OCI-M1 (cell line): ENCODE measurements around the gene TBC1D9B.

Experiments used
- DNase-seq: peaks from one replicate; lab custom pipeline; 2025; lab: John Stamatoyannopoulos, UW

The TBC1D9B gene

DNA sequence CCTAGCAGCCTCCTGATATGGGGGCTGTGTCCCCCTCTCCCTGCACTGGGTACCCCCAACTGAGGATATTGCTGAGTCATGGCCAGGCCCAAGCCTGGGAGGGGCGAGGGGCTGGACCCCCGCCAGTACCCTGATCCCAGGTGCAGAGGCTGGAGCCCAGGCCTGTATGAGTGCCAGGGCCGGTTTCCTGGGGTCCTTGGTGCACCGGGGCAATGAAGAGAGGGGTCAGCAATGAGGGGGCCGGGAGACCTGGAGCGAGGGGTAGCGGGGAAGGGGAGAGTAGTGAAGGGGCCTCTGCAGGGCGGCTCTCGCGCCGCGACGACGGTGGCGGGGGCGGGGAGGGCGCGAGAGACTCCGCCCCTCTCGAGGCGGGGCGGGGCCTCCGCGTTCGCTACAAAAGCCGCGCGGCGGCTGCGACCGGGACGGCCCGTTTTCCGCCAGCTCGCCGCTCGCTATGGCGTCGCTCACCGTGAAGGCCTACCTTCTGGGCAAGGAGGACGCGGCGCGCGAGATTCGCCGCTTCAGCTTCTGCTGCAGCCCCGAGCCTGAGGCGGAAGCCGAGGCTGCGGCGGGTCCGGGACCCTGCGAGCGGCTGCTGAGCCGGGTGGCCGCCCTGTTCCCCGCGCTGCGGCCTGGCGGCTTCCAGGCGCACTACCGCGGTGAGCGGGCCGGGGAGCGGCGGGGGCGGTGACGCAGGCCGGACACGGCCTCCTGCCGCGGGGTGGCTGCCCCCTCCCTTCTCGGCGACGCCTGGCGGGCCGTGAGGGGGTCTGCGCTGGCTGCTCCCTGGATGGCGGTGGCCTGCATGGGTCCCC lies 87.0 kb downstream of the TBC1D9B start, which contains the start of gene SQSTM1:
Gene SQSTM1, plus strand, starts transcription at position 423 of the 815 bp plus-strand sequence. Its CDS starts 32 bp downstream, at position 455.
- DNase-seq = peak; percentile 88

DNA sequence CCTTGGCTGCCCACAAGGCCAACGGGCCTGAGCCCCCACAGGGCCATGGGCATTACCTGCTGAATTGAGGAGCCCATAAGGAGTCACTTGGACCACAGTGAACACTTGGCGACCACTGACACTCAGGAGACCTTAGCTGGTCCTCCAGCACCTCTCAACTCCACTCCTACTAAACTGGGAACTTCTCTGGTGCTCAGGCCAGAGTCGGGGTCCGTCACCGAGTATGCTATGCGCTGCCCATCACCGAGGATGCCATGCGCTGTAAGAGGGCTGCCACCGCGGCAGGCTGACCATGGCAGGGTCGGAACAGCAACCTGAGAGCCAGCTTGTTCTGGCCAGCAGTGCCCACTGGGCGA lies 87.6 kb downstream of the TBC1D9B start:
- DNase-seq = peak; percentile 43

DNA sequence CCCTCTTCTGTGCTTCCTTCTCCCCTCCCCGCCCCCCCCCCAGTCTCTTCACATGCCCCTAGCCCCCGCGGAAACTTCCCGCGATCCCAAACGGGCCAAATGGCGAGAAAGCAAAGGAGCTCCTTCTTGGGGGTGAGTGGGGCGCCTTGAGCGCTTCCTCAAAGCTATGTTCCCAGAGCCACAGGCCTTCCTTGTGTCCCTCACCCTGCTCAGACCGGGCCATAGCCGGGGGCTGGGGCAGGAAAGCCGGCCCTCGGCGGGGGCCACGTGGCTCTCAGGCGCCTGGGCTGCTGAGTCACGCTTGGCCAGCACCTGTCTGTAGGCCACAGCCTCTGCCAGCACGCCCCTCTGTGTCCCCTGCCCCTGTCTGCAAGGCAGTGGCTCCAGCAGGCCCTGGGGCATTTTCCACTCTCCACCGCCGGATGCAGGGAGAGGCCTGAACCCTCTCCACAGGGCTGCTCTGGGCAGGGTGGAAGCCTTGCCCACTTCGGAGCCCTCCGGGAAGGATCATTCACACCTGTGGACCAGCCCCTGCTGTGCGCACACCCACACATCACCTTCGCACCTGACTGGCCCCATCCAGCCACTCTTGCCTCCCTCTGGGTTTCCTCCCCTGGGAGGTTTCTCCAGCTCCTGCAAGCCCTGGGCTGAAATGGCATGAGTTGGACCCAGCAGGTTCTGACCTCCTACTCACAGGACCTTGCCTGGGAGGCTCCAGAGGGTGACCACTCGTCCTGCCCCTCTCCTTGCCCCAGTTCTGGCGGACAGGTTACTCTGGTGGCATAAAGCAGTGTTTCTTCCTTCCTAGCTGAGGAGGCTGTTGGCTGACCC lies 88.2 kb downstream of the TBC1D9B start:
- DNase-seq = peak; percentile 86

DNA sequence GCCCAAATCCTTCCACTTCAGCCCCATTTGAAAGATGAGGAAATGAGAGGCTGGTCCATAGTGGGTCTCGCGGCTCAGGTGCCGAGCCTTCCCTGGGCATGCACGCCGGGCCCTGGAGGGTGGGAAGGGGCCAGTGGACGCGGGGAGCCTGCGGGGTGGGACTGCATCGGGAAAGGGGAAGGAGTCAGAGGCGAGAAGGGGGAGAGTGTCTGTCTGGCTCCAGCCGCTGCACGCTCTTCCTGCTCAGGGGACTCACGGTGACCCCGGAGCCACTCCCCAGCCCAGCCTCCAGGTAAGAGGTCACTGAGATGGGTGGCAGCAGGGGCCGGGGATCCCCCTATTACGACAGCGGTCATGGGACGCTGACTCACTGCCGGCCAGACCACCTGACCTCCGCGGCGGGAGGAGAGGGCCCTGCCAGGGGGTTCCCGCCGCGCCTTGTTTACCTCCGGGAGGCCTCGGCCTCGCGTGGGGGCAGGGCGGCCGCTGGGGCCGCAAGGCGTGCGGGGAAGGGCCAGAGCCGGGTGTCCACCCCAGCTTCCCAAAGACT lies 88.9 kb downstream of the TBC1D9B start:
- peak; percentile 95 for DNase-seq

DNA sequence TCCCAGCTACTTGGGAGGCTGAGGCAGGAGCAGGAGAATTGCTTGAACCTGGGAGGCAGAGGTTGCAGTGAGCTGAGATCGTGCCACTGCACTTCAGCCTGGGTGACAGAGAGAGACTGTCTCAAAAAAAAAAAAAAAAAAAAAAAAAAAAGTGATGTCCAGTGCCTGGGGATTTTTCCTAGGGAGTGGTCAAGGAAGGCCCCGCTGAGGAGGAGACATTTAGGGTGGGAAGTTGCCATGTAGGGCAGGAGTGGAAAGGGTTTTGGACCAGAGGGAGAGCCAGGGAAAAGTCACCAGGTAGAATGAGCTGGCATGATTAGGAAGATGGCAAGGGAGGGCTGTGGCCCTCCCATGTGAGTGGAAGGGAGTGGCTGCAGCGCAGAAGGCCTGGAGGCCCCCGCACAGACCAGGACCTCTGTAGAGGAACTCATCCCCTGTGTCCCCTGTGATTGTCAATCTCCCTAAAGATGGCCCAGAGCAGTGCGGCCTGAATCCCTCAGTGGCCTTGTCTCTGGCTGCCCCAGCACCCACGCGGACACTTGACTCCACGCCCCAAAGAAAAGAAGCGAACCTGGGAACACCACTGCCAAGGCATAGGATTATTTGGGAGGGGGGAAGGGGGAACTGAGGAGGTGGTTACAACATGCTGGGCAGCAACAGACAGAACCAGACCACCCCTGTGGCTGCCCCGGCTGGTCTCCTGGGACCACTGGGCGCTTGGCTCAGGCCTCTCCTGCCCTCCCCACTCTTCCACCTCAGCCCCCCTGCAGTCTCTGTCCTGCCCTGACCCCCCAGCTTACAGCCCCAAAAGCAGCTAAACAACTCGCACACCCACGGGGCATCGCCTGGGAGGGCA lies 89.6 kb downstream of the TBC1D9B start:
- DNase-seq = no peak

DNA sequence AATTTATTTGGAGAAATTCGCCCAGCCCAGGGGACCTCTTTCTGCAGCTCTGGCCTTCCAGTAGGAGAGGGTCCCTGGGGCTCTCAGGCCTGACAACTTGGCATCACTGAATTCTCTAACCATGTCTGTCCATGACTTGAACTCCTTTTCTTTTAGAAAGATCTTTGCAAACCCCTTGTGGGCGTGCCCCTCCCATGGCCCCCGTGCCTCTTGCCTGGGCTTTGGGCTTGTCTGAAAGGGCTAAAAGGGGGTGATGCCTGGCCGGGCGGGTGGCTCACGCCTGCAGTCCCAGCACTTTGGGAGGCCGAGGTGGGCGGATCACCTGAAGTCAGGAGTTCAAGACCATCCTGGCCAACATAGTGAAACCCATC lies 90.2 kb downstream of the TBC1D9B start:
- no peak for DNase-seq

DNA sequence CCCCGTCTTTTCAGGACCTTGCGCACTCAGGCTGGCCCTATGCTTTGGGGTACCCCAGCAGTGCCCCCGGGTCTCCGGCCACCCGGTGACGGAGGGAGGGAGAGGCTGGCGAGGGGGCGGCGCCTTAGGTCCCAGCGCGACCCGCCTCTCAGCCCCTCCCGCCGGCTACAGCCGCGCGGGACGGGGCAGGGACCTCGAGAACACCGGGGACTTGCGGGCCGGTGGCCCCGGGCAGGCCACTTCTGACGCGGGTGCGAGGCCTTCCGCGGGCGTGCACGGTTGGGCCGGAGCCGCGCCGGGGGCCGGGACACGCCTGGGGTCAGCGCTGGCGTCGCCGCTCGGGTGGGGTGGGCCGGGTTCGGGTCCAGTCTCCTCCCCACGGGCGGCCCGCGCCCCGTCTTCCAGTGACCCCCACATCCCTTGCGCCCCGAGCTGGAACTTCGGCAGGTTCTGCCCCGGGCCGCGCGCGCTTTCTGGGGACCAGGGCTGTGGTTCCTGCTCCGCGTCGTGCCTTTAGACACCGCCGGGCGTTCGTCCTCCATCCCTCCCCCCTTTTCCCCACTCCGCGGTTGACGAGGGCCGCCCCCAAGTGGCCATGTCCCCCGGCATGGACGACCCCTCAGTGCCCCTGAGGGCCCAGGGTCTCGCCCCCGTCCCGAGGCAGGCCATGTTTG lies 90.8 kb downstream of the TBC1D9B start:
- DNase-seq = no peak

DNA sequence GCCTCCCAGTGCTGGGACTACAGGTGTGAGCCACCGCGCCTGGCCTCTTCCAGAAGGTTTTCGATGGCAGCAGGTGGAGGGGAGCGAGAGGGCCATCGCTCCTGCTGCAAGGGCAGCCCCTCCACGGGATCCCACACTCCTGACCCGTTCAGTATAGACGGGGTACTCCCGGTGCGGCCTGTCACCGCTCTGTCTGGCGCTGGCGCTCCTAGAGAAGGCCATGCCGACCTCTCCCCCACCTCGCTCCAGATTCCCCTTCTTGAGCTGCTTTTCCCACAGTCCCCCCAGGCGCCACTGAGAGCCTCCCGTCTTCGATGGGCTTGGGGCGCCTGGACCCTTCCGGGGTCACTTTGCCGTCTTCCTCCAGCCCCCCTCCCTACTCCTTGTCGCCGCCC lies 91.3 kb downstream of the TBC1D9B start:
- no peak for DNase-seq

DNA sequence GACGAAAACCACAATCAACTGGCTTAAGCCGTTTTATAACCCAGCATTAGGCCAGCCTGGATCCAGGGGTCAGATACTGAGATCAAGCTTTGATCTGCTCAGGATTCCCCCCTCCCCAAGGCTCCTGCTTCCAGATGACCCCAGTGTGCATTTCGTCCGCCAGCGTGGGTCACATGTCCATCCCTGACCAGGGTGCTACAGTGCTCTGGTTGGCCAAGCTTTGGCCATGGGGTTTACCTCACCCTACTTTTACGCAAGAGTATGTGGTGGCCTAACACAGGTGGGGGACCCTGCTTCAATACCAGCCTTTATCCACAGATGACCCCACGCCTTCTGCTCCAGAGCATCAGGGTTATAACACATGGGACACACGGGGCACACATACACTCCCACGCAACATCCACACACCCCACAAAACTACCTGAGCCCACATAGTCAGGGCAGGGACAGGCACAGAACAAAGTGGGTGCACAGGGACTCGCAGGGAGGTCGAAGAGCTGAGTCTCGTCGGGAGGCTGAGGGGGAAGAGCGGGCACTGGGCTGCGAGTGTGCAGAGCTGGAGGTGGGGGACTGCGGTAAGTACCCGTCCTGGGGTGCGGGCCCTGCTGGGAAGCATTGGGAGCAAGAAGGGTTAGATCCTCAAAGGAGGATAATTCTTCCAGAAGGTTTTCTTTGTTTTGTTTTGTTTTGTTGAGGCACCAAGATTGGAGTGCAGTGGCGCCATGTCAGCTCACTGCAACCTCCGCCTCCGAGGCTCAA lies 92.0 kb downstream of the TBC1D9B start:
- DNase-seq = no peak

DNA sequence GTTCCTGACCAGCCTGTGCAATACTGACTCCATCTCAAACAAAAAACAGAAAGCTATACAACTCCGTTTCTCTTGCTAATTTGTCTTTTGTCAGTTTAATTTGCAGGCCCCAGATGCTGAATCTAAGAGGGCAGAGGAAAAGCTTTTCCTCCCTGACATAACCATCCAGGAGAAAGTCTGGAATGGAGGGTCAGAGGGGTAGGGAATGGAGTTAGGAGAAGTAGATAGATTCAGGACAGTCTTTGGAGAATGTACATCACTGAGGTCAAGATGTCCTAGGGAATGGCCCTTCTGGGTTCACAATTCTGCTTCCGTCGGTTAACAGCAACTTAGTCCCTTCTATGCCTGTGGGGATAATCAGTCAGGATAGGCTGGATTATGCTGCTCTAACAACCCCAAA lies 93.6 kb downstream of the TBC1D9B start:
- no peak for DNase-seq

DNA sequence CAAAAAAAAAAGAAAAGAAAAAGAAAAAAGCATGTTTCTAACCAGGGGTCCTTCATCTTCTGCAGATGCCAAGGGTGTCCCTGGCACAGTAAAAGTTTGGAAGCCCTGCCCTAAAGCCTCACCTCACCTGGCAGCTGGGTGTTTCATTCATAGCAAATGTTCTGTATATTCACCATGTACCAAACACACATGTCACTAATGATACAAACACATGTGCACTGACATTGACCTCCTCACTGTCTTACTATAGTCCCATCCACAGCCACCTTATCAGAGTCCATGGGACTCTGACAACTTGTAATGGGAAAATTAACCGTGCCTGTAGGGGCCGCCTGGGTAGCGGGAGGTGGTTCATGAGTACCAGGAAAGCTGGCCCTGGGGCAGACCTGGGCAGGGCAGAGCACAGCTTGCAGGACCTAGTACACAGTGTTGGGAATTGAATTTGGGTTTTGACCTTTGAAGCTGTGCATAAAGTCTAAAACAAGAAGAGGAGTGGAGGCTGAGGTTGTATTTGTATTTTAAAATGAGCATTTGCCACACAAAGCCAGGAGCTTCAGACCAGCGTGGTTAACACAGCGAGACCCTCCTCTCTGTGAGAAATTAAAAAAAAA lies 94.6 kb downstream of the TBC1D9B start:
- no peak for DNase-seq

DNA sequence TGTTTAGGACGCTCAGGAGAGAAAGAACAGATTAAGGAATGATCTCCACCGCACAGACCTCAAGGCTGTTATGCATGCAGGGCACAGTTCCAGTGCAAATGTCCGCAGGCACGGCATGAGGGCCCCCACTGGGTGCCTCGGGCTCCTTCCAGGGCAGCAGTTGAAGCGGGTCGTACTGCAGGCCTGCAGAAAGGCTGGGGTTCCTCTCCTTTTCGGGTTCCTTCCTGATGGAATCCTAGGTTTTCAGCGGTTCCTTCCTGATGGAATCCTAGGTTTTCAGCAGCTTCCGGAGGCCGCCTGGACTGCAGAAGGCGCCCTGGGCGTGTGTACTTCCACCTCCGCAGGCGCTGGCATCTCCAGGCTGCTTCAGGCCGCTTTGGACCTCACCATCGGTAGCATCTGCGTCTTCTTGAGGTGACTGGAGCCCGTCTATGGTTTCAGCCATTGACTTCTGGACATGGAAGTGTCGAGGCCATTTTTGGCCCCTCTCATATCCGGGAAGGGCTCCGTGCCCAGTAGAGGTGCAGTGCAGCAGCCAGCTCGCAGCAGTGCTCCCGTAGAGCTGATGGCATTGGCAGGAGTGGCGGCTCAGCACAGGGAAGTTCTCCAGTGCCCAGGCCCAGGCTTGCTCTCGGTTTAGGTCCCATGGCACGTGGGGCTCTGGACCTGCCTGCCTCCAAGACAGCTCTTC lies 95.4 kb downstream of the TBC1D9B start:
- DNase-seq = no peak
